NCI-H82 treated with DMSO at 0.1 percent for 48 hours (cell line): ENCODE results near the gene SENP8.
"Not testable (repeated sequence)": the region's sequence is repeated elsewhere in the genome, so short reads cannot be mapped to it uniquely, and the experiment has no call there.

Experiments used
- DNase-seq: peaks from one replicate; lab custom pipeline; 2025; ENCODE audit not compliant: unreplicated experiment; lab: John Stamatoyannopoulos, UW

Gene SENP8

GRCh38 chr15:72118017-72118978 lies at the start of gene SENP8, which contains the start of gene MYO9A:
Gene SENP8 (plus strand): TSS chr15:72118403. CDS start chr15:72139624, 21,221 bp downstream.
Gene MYO9A (minus strand): TSS chr15:72118150. CDS start chr15:72046563, 71,587 bp downstream.
- DNase-seq = peak; percentile 97

- no peak for DNase-seq
Measured at GRCh38 chr15:72068856-72069255, 49.3 kb upstream of the SENP8 start.

DNA sequence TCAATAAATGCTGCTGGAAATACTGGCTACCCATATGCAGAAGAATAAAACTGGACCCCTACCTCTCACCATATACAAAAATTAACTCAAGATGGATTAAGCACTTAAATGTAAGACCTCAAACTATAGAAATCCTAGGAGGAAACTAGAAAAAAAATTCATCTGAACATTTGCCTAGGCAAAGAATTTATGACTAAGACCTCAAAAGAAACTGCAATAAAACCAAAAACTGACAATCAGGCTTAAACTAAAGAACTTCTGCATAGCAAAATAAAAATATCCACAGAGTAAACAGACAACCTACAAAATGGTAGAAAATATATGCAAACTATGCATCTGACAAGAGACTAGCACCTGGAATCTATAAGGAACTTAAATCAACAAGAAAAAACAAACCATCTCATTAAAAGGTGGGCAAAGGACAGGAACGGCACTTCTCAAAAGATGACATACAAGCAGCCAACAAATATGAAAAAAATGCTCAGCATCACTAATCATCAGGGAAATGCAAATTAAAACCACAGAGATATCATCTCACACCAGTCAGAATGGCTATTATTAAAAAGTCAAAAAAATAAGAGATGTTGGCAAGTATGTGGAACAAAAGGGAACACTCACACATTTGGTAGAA lies 47.3 kb upstream of the SENP8 start:
- no peak for DNase-seq

DNA sequence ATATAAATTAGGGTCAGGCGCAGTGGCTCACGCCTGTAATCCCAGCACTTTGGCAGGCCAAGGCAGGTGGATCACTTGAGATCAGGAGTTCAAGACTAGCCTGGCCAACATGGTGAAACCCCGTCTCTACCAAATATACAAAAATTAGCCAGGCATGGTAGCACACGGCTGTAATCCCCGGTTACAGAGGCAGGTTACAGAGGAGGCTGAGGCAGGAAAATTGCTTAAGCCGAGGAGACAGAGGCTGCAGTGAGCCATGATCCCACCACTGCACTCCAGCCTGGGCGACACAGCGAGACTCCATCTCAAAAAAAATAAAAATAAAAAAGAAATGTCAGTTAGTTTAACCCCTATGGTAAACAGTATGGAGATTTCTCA lies 46.8 kb upstream of the SENP8 start:
- not testable (repeated sequence) for DNase-seq

GRCh38 chr15:72074335-72075060 lies 43.7 kb upstream of the SENP8 start:
- no peak for DNase-seq

DNA sequence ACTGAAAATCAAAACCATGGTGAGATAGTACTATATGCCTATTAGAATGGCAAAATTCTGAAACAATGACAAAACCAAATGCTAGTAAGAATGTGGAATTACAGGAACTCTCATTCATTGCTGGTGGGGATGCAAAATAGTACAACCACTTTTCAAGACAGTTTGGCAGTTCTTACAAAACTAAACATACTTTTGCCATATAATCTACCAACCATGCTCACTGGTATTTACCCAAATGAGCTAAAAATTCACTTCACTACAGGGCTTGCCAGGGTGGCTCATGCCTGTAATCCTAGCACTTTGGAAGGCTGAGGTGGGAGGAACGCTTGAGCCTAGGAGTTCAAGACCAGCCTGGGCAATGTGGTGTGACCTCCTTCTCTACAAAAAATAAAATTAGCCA lies 40.3 kb upstream of the SENP8 start:
- no peak for DNase-seq

- DNase-seq = no peak
Measured at GRCh38 chr15:72078887-72079286, 39.3 kb upstream of the SENP8 start.

- DNase-seq = no peak
Measured at GRCh38 chr15:72082176-72082575, 36.0 kb upstream of the SENP8 start.

- no peak for DNase-seq
Measured at GRCh38 chr15:72086010-72086697, 32.0 kb upstream of the SENP8 start.

GRCh38 chr15:72086920-72087648 lies 31.1 kb upstream of the SENP8 start:
- DNase-seq = no peak

- DNase-seq = no peak
Measured at GRCh38 chr15:72092006-72092405, 26.2 kb upstream of the SENP8 start.

GRCh38 chr15:72092691-72093090 lies 25.5 kb upstream of the SENP8 start:
- no peak for DNase-seq

- no peak for DNase-seq
Measured at GRCh38 chr15:72096796-72097195, 21.4 kb upstream of the SENP8 start.

DNA sequence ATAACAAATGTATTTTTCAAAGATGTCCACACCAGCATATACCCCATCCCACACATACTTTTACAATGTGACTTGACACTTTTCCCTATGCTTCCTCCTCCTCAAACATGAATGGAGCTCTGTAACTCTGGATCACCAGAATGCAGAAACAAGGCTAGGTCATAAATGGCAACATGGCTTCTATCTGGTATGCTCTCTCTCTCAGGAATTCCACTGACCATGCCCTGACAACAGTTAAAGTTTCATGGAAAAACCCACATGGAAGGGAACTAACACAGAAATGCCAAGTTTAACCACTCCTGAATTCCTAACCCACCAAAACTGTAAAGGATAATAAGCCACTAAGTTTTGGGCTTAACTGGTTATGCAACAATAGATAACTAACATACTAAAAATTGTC lies 20.2 kb upstream of the SENP8 start:
- no peak for DNase-seq

GRCh38 chr15:72099155-72099554 lies 19.0 kb upstream of the SENP8 start:
- no peak for DNase-seq

DNA sequence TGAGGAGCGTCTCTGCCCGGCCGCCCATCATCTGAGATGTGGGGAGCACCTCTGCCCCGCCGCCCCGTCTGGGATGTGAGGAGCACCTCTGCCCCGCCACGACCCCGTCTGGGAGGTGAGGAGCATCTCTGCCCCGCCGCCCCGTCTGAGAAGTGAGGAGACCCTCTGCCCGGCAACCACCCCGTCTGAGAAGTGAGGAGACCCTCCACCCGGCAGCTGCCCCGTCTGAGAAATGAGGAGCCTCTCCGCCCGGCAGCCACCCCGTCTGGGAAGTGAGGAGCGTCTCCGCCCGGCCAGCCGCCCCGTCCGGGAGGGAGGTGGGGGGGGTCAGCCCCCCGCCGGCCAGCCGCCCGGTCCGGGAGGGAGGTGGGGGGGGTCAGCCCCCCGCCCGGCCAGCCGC lies 17.7 kb upstream of the SENP8 start:
- DNase-seq = not testable (repeated sequence)

- no peak for DNase-seq
Measured at GRCh38 chr15:72105111-72105510, 13.1 kb upstream of the SENP8 start.

- no peak for DNase-seq
Measured at GRCh38 chr15:72106068-72106467, 12.1 kb upstream of the SENP8 start.

DNA sequence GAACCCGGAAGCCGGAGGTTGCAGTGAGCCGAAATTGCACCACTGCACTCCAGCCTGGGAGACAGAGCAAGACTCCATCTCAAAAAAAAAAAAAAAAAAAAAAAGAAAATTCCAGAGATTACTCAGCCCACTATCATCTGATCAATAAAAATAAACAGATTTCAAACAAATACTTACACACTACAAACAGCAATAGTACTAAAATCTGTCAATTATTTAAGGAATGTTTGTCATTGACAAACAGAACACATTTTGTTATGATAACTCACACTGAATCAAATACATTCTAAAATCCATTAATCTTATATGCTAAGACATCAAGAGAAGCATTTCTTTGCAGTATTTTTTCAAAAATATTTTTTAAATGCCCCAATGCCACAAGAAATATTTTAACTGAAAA lies 7.8 kb upstream of the SENP8 start:
- no peak for DNase-seq

GRCh38 chr15:72112116-72112515 lies 6.1 kb upstream of the SENP8 start:
- no peak for DNase-seq
